OCI-M2 (cell line): Measurements from ENCODE around the gene TWF2.

Experiments used
- DNase-seq: peaks from one replicate; lab custom pipeline; 2025; ENCODE audit not compliant: unreplicated experiment; lab: John Stamatoyannopoulos, UW

TWF2 gene

DNA sequence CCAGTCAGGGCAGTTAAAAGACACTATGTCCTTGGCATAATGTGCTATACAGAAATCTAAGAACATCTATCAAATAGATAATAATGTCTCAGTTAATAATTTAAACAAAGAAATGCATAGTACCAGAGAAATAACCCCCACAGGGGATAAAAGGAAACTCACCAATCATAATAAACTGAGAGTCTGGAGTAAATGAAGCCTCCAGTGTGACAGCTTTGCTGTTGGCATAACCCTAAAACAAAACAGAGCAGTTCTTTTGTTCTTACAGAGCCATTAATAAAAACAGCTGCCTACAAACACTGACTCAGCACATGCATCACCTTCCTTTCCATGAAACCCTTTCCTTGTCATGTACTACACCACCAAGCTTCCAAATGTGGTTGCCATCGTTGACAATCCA lies 20.1 kb upstream of the TWF2 start:
- DNase-seq = no peak

DNA sequence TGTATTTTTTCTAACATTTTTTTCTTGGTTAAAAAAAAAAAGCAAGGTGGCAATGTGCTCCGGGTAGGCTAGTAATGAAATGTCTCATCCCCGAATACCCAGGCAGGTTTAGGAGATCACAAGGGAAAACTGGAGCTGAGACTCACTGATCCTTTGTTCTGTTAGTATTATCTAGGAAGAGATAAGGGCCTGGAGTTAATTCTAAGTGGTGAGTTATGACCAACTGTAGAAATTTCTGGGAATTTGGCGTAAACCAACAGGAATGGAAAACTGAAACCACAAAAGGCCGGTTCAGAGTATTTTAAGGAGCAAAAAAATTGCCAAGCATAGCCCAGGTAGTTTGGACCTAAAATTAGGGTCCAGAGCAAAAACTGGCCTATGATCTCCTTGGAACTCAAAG lies 19.0 kb upstream of the TWF2 start:
- no peak for DNase-seq

DNA sequence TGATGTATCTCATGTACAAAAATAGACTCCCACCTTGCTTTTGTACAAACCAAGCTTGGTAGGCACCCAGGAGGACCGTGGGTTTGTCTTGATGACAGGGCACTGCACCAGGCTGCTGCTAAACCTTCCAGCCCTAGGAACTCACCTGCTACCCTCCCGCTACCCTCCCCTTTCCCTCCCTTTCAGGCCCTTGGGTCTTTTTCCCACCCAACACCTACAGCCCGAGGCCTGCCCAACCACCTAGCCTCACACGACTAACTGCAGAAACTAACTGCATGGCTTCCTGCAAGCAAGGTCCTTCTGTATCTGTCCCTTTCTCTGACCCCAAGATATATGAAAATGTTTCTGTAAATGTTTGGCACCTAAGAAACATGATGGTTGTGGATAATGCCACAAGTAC lies 17.7 kb upstream of the TWF2 start:
- DNase-seq = no peak

DNA sequence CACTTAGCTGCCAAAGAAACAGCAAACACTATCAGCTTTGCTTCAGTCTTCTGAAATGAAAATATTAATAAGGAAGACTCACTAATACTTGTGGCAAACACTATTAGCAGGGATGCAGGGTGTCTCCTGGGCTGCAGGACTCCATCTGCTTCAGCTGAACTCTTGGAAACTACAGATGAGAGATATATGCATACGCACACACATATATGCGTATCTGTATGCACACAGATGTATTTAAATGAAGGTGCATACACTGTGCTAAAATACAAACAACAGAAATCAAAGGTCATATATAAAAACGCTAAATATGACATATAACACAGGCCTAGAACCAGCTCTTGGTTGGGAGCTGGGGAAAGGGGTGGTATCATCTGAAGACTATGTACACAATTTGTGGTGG lies 17.2 kb upstream of the TWF2 start:
- DNase-seq = no peak

DNA sequence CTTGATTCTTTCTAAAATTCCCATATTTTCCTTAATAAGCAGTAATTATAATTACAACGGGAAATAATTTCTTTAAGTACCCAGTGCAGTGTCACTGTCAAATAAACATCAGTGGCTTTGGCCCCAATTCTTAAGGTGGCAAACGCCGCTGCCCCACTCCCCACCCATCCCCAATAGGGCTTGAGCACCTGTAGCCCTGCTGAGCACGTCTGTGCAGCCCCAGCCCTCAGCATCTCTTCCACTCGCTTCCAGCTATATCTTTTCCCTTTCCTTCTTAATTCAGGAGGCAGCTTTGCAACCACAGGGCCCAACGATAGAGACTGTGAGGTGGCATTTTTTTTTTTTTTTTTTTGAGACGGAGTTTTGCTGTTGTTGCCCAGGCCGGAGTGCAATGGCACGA lies 15.7 kb upstream of the TWF2 start:
- no peak for DNase-seq

DNA sequence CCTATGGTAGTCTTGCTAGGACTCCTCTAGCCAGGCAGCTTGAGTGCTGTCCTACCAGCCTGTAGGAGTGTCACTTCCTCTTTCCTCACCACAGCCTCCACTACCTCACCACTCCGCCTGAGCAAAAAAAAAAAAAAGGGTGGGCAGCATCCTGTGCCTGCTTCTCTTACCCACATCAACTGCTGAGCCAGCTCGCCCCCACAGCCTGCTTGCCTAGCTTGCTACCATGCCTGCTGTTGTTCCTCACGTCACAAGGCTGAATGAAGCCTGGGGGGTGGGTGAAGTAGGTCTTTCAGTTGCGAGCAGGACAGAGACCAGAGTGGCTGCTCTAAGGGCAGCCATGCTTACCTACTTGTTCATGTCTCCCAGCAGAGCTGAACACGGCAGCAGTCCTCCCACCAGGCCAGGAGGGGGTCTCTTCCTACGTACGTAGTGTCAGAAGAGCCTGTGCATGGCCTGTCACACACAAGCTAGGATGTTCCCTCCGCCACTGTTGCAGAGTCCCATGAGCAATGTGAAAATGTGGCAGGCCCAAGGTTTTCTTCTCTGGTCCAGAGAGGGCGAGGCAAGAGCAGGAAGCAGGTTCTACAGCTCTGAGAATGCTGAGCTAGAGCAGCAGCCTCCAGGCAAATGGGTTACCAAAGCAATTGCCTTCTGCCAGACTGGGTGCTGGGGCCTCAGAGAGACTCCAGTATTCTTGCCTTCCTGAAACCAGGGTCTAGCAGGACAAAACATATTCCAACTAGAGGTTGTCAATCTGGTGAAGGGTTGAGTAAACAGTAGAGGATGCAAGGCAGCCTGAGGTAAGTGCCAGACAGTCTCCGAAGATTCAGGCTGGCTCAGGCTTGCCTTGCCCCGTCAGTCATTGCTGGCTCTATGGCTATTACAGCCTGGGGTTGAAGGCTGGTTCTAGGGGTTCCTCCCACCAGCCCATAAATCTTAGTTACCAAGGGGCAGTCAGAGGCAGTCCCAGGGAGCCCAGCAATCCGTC lies 14.7 kb upstream of the TWF2 start:
- DNase-seq = no peak

DNA sequence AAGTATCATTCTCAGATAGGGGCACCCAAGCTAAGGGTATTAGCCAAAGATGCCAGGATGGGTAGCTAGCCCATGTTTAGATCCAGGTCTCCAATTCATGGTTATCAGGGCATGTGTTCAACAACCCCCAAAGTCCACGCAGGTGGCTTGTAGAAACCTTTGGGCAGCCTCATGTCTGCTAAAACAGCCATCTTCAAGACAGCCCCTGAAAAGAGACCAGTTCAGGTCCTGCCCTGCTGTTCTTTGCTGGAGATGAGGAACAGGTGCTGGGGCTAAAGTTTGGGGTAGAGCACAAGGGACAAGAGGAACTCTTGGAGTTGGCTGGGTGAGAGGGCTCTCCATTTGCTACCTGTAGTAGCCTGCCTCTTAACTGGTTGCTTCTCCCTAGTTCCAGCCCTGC lies 11.2 kb upstream of the TWF2 start:
- DNase-seq = no peak

DNA sequence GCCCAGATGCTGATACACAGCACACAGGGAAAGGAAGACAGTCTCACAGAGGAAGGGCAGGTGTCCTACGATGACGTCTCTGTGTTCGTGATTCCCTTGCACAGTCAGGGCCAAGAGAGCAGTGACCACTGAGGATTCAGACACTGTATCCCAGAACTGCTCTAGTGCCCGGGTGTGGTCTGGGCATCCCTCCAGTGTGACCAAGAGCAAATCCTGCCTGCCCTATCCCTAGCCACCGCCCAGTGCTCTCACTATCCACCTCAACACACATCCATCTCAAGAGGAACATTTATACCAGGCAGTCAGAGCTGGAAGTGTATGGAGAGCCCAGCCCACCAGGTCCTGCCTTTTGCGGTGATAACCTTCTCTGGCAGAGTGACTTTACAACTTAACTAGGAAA lies 10.7 kb upstream of the TWF2 start:
- no peak for DNase-seq

DNA sequence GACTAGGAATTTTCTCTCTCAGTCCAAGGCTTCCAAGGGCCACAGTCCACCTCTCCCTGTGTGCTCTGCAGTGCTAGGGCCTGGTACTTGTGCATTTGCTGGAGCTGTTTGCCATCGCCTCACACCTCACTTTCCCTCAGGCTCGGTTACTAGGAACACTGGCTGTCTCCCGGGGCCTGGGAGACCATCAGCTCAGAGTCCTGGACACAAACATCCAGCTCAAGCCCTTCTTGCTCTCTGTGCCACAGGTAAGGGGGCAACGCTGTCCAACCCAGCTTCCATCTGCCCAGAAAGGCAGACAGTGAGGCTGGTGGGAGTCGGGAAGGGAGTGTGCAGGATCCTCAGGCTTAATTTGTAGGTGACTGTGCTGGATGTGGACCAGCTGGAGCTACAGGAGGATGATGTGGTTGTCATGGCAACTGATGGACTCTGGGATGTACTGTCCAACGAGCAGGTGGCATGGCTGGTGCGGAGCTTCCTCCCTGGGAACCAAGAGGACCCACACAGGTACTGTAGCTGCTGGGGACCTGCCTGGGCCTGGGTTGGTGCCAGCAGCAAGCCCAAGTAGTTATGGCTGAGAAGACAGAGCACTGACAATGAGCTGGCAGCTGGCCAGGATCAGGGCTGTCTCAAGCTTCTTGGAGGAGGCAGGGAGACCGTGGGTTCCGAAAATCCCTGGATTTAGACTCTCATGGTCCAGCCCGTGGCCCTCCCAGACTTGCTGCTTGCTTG lies 10.0 kb upstream of the TWF2 start:
- DNase-seq = no peak

DNA sequence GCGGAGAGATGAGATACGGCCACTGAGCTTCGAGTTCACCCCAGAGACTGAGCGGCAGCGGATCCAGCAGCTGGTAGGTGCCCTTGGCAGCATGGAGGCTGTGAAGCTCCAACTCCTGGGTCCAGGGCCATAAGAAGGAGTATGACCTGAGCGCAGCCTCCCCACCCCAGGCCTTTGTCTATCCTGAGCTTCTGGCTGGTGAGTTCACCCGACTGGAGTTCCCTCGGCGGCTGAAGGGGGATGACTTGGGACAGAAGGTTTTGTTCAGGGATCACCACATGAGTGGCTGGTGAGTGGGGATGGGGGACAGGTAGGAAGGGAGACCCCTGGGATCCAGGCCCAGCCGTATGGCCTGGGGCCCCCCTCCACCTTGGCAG lies 9.2 kb upstream of the TWF2 start:
- no peak for DNase-seq

DNA sequence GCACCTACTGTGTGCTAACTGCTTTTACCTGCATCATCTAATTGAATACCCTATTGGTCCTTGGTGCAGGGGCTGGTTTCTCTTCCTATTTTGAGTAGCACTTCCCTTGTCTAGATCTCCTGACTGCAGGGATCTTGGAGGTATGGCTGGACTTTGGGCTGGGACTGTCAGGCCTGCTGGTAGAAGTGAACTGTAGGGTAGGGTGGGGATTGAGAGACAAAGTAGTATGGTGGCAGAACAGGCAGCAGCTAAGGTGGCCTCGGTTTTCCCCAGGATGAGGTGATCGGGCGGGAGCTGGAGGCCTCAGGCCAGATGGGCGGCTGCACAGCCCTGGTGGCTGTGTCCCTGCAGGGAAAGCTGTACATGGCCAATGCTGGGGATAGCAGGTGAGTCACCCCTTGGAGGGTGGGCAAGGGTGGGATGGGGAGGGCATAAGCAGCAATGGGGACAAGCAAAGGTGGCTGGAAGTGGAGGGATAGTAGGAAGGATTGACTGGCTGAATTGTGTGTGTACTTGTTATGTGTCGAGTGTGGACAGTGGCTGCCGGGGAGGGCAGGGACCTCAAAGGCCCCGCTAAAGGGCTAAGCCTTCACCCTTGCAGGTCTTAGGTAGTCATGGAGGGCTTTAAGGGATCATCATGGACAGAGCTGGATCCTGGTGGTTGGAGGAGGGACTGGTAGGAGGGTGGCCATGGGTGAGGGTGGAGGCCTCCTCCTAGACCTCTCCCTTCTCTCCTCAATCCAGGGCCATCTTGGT lies 8.6 kb upstream of the TWF2 start:
- no peak for DNase-seq

DNA sequence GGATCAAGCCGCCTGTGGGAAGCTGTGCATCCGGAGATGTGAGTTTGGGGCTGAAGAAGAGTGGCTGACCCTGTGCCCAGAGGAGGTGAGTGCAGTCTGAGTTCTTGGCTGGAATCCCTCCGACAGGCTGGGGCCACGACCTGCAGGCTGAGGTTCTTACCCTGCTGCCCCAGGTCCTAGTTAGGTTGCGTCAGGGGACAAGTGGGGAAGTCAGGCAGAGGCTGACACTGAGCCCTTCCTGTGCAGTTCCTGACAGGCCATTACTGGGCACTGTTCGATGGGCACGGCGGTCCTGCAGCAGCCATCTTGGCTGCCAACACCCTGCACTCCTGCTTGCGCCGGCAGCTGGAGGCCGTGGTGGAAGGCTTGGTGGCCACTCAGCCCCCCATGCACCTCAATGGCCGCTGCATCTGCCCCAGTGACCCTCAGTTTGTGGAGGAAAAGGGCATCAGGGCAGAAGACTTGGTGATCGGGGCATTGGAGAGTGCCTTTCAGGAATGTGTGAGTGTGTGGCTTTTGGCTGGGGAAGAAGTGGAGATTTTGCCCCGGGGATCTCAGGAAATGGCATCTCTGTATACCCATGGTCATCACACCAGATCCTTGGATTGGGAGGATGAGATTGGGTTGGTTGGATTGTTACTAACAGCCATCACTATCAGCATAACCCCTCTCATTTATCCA lies 7.9 kb upstream of the TWF2 start:
- DNase-seq = no peak

DNA sequence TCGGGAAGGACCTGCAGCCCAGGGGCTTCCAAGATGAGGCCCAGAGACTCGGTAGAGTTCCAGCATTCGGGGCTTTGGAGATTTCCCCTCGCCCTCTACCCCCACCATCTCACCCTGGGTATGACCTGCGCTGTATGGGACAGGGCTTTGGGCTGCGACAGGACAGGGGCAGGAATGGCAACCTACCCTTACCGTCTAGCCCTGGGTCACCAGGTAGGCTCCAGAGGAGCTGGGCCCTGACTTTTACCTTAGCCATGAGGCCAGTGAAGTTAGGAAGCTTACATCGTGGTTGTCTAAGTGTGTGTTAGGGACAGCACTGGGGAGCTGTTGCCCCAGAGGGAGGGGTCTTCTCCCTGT lies 7.3 kb upstream of the TWF2 start:
- no peak for DNase-seq

DNA sequence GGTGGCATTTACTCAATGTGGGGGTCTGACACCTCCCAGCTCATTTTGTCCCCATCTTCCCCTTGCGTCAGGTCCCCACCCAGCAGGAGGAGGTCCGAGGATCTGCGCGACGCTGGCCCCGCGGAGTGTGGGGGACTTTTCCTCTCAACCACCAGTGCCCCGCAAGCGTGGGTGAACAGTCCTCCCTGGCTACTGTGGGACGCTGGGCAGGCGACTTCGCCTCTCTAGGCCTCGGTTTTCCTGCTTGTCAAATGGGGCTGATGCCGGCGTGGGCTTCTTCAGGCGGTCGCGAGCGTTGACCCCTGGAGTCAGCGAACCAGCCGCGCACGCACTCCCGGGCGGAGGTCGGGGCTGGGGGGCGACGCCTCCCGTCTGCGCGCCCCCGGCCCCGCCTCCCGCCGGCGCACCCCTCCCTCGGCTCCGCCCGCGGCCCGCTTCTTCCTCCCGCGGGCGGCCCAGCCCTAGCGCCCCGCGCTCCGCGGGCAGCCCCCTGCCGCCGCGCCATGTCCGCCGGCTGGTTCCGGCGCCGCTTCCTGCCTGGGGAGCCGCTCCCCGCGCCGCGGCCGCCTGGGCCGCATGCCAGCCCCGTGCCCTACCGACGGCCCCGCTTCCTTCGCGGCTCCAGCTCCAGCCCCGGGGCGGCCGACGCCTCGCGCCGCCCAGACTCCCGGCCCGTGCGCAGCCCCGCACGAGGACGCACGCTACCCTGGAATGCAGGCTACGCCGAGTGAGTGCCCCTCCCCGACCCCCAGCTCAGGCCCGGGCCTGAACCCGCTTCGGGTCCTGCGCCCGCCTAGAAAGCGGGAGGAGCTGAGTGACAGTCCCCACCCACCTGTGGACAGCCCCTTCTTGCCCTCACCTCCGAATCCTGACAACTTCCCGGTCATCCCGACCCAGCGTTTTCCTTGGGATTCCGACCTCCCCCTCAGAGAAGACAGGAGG lies 6.6 kb upstream of the TWF2 start, which contains the start of gene PPM1M:
Gene PPM1M (plus strand): TSS at position 438 of the 942 bp plus-strand sequence. CDS start 66 bp downstream, at position 504.
- DNase-seq = no peak

DNA sequence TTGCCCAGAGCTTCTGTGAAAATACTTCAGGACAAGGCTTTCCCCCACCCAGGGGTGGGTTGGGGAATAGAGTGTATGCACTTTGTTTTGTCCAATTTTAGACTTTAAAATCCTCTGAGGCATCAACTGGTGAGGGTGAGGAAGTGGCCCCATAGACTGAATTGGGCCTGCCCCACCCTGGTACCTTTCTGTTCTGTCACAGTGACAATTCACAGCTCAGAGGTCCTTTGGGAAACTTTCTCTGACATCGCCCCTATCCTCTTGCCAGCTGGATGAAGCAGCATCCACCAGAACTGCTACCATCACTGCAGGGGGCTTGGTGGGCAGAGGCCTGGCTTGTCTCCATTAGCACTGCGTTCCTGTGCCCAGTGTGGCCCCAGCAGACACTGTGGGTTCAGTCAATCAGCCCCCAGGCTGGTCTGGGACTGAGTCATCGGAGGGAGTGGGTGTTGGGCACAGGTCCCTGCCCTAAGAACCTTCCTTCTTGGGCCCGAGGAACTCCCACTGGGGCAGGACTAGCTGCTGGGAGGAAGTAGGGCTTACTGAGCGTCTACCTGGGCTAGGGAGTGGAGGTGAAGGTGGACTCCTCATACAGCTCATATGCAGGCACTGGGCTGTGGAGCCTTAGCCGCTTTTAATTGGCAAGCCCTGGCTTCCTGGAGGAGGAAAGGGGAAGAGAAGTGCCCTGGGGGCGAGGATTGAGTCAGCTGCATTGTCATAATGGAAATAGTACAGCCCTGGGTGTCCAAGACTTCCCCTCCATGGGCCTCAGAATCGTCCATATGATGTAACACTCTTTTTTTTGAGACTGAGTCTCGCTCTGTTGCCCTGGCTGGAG lies 5.1 kb upstream of the TWF2 start:
- DNase-seq = no peak

DNA sequence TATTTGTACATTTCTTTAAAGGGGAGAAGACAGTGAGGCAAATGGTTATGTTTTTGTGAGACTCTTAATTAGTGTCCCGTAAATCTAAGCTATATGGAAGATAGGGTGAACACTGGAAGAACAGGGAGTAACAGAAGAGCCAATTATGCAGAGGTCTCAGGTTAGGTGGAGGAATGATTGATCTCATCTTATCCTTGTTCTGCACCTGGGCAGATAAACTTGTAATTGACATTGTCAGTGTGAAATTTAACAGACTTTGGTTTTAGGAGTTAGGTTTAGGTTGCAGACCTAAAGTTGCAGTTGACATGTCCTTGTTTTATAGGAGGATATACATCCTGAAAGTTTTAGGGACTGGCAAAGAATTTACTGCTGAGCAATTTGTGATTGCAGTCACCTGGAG lies 3.1 kb upstream of the TWF2 start:
- no peak for DNase-seq

DNA sequence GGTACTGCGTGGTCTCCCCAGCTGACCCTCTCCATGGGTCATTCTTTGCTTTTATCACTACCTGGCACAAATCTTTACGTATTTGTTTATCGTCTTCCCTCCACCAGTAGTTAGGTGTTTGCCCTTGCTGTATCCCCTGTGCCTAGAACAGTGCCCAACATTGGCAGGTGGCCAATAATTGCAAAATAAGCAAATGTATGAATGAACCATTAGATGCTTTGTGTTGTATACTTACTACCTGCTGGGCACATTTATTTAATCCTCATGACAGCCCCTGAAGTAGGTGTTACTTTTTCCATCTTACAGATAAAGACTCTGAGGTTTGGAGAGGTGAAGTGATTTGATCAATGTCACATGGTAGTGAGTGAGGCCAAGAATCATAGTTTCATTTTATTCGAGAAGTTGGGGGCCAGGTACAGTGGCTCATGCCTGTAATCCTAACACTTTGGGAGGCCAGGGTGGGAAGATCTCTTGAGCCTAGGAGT lies 2.0 kb upstream of the TWF2 start:
- no peak for DNase-seq

DNA sequence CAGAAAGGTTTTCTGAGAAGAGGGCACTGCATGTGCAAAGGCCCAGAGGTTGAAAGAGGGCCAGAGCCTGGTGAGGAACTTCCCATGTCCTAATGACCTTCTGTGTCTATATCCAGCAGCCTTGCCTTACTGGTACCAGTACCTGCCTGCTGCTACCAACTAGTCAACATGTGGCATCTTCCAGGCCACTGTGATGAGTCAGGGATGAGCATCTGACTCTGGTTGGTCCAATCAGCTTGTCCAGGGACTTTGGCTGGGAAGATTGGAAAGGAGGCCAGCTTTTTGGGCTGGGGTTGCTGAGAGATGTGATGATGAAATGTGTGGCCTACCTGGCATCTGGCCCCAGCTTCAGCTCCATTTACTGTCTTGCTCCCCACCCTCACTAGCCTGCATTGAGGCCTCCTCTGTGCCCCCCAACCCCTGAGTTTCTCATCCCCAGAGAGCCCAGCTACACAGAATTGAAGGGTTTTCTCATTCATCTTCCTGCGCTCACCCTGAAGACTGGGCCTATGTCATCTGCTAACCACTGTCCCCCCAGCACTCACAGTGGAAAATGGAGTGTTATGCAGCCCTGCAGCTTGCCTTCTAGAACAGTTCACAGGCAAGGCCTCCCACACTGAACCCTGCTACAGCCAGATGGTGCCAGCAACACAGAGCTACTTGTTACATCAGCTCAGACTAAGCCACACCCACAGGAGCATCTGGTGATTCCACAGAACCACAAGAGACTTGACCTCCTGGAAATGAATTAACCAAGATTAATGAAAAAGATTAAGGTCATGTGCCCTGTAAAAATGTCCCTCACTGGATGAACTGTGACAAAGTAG lies 1.3 kb upstream of the TWF2 start:
- DNase-seq = no peak
